MM.1S (cell line): ENCODE results near the gene MAD1L1.

Source experiments
- EZH2 ChIP-seq: fragments of 300-600 bp; sonication (generic); optimal IDR thresholded peaks from 2 replicates; pipeline ENCODE3; 2017; ENCODE audit warnings: low read depth, mild to moderate bottlenecking, antibody characterized with exemption, low read length, mixed read lengths
- EZH2phosphoT487 ChIP-seq: fragments of 300-600 bp; sonication (generic); IDR thresholded peaks from 2 replicates; pipeline ENCODE4 v1.6.1; 2018; ENCODE audit warnings: antibody characterized with exemption, low read length
- TF ChIP-seq, protein P1 (sequence below): fragments of 300-600 bp; sonication (generic); IDR thresholded peaks from 2 replicates; pipeline ENCODE4 v1.5.1; 2016; ENCODE audit warnings: antibody characterized with exemption, low read length, mixed read lengths

DNA sequence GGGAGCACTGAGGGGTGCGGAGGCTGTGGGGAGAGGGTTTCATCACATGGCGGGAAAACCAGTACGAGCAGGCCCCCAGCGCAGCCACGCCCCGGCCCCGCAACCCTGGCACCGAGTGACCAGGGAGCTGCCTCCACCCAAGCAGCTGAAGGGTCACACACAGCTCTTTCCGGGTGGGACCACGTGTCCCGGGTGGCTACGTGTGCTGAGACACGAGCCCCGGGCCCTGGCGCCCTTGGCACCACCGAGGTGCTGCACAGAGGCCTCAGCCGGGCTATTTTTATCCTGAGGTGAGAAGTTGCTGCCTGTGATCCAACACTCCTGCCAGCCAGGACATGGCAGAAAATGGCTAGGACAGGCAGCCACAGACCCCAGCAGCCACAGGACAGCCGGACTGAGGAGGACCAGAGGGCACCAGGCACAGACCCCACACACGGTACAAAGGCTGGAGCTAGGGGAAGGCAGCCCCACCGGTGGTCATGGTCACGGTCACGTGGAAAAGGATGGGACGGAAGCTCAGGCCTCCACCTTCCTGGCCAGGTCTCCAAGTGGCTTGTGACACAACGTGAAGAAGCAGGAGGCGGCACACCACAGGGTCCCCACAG is 223.7 kb downstream of the MAD1L1 start:
- TF ChIP-seq, protein P1, sequence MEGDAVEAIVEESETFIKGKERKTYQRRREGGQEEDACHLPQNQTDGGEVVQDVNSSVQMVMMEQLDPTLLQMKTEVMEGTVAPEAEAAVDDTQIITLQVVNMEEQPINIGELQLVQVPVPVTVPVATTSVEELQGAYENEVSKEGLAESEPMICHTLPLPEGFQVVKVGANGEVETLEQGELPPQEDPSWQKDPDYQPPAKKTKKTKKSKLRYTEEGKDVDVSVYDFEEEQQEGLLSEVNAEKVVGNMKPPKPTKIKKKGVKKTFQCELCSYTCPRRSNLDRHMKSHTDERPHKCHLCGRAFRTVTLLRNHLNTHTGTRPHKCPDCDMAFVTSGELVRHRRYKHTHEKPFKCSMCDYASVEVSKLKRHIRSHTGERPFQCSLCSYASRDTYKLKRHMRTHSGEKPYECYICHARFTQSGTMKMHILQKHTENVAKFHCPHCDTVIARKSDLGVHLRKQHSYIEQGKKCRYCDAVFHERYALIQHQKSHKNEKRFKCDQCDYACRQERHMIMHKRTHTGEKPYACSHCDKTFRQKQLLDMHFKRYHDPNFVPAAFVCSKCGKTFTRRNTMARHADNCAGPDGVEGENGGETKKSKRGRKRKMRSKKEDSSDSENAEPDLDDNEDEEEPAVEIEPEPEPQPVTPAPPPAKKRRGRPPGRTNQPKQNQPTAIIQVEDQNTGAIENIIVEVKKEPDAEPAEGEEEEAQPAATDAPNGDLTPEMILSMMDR, result no peak
- TF ChIP-seq EZH2 (no peak), EZH2phosphoT487 (no peak)
